Skeletal muscle cell (primary cell): ENCODE data around the gene FEV.

Experiments used
- DNase-seq: peaks from one replicate; pipeline ENCODE4 v3.0.0-alpha.2; 2010; ENCODE audit warnings: low read depth
- H3K4me3 ChIP-seq: 2 replicates; pipeline ENCODE4 v1.5.1; 2011; ENCODE audit warnings: low read depth, mild to moderate bottlenecking, control low read depth, low read length, moderate library complexity

Gene FEV

DNA sequence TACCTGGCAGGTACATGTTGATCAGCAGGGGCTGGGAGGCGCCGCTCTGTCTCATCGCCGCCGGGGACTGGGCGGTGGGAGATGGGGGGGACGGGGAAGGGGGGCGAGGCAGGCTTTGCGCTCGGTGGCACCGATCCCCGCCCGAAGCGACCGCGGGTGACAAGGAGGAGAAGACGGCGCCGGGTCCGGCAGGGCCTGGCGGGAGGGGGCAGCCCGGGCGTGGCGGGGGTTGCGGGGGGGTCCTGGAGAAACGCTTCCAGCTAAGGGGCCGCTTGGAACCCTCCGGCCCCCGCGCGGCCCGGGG, at the start of gene FEV:
TSS of gene FEV (minus strand) at position 164 of the 304 bp plus-strand sequence. CDS start at position 55, 109 bp downstream.
- no peak within 1 kb of the TSS for H3K4me3 ChIP-seq
- DNase-seq: no peak

DNA sequence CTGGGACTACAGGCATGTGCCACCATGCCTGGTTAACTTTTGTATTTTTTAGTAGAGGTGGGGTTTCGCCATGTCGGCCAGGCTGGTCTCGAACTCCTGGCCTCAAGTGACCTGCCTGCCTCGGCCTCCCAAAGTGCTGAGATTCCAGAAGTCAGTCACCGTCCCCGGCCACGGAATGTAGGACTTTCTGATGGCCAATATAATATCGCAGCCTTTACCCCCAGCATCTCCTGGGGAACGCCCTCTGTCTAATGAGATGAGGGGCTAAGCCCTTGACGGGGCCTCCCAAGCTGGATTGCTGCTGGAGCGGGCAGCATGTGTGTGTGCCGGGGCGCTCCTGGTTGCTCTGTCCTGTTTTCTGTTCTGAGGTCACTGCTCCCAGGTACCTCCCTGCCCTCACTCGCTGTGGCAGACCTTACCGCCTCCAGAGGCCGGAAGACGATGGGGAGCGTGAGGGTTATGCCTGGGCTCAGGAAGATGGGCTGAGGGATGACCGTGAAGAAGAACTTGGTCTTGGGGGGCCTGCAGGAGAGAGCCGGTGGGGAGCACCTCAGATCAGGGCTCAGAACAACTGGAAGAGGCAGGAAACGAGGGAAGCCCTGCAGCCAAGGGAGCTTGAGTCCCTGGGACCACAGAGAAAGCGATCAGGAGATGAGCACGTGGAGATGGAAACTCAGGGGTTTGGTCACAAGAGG, 47.2 kb upstream of the FEV start:
- no peak for DNase-seq

DNA sequence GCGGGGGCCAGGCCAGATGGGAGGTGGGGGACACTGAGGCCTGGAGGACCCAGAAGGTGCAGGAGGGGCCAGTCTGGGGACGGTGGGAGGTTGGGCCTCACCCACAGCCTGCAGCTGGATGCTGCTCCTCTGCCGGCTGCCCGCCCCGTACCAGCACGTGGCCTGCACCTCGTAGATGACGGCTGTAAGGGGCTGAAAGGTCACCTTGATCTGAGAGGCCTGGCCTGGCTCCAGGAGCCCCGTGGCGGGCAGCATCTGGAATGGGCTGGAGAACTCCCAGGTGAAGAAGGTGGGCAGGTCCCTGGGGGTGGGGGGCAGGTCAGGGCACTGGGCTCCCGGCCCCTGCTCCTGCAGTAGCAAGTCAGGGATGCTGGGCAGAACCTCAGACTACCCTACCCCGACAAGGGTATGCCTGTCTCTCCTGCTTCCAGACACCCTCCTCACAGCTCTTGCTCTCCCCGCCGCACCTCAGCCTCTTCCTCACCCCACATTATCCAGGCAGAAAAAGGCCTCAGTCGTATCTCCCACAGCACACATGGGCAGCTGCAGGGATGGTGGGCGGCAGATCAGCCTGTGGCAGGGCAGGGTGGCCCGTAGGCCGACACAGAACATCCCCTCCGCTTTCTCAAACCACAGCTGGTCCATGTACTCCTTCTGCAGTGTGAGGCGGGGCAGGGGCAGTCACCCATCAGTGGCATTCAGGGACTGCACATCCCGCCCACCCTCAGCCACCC, 46.2 kb upstream of the FEV start:
- H3K4me3 ChIP-seq: no peak overlapping the region
- no peak for DNase-seq

More for the DNA sequence above, 47.2 kb upstream of the FEV start:
- no peak overlapping the region for H3K4me3 ChIP-seq

DNA sequence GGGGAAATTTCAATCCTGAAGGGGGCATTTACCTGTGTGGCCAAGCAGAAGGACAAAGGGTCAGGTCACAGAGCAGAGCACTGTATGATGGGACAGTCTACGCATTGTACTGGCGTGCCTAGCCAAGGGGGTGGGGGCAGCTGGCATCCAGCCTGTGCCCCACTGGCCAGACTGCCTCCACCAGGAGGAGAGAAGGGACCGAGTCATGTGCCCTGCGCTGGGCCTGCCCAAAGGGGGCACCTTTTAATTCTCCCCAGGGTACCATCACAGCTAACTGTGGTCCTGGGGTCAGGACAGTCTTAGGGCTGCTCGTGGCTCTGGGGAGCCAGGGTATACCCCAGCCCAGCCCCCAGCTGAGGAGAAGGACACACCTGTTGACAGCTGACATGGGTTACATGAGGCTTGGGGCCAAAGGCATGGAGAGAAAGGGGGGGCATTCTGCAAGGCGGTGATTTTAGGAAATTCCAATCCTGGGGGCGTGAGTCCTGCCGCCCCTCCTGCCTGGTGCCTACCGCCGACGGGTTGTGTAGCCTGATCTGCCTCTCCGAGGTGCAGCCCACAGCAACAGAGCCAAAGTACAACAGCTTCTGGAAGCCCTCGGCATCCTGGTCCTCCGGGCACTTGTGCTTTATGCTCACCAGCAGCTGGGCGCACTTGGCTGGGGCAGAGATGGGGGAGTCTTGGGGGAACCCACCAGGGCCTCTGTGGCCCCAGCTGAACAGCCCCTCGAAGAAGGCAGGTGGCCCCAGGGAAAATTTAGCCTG, 45.4 kb upstream of the FEV start:
- DNase-seq: no peak
- H3K4me3 ChIP-seq: no peak overlapping the region

DNA sequence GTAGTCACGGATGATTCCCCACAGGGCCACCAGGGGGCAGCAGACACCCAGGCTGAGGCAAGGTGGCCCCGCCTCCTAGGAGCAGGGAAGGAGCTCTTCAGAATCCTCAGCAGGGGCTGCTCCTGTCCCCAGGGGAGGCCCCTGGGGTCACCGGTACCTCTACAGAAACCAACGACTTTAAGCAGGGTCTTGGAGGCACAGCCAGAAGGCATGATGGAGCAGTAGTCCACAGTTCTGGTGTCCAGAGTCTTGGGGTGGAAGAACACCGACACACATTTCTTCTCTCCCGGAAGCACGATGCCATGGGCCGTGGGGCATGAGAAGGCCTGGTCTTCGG, 44.8 kb upstream of the FEV start:
- no peak overlapping the region for H3K4me3 ChIP-seq
- DNase-seq: peak; percentile 16

DNA sequence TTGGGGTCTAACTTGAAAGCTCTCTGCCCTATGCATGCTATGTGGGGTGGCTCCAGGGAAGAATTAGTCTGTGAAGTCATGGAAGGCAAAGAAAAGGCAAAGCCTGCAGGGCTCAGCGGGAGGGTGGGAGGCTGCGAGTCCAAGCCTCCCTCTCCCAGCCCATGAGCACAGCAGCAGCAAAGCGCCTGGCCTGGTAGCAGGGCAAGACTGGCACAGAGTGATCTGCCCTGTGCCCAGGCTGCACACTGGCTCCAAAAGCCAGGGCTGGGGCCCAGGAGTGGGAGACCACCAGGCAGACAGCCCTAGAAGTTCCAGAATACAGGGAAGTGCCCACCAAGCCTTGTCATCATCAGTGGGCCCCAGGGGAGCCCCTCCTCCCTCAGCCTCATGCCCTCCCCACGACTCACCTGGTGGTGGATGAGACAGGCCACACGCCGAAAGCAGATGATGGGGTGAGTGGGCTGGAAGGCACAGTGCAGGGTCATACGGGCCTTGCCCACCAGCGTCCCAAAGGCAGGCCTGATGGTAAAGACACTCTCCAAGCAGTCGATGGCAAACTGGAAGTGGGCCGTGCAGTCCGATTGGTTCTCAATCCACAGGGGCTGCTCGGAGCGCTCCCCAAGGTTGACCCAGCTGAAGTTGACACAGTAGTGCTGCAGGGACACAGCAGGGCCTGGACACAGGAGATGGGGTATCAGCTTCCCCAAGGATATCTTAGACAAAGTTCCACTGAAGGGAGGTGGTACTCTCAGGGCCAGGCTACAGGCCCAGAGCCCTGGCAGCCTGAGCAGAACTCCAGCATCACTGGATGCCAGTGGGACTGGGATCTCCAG, 44.2 kb upstream of the FEV start:
- H3K4me3 ChIP-seq: no peak overlapping the region
- DNase-seq: no peak

DNA sequence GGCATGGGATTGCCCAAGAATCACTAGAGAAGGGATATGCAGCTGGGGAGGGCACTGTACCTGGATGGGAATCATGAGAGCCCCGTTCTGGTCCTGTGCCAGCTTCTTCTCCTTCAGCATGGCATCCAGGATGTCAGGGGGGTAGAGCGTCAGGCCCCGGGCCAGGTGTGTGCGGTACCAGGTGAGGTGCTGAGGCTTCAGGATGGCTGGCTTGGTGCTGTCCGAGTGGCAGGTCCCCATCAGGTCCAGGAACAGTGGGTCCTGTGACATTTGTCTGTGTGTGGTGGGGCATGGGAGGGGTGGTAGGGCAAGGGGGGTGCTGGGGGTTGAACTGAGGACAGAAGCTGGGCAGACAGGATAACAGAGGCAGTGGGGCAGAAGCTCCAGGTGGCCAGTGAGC, 43.2 kb upstream of the FEV start:
- DNase-seq: no peak
- no peak overlapping the region for H3K4me3 ChIP-seq

DNA sequence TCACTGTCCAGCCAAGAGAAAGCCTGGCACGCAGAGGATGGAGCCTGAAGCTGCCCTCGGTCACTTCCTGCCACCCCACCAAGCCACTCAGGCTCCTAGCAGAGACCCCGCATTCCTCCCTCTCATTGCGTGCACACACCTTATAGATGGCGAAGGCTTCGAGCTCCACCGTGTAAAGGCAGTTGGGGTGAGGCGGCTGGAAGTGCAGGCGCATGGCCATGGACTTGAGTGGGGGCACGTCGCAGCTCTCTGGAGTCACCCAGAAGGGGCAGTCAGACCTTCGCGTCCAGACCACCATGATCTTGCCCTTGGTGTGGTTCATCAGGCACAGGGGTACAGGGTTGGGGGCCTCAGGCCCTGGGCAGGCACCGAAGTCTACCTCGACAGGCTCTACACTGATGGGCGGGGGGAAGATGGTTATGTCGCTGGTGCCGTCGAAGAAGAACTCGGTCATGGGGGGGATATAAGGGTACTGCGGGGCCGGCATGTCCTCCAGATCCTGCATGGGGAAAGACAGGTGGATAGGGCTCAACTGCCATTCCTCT, 42.6 kb upstream of the FEV start:
- no peak for DNase-seq
- H3K4me3 ChIP-seq: no peak overlapping the region

DNA sequence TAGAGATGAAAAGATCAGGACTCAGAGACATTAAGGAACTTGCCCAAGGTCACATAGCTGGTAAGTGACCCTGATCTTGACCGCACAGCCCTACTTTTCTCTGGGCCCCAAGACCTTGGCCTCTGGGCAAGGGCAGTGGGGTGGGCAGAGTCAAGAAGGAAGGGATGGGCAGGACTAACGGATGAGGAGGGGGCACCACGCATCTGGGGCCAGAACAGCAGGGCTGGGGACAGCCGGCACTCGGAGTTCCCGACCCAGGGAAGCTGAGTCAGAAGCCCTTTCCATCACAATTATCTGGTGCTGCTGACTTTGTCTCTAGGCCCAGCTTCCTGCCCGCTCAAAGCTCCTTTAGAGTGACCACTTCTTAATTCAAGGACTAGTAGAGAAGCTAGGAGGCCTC, 42.0 kb upstream of the FEV start:
- no peak for DNase-seq
- no peak overlapping the region for H3K4me3 ChIP-seq

DNA sequence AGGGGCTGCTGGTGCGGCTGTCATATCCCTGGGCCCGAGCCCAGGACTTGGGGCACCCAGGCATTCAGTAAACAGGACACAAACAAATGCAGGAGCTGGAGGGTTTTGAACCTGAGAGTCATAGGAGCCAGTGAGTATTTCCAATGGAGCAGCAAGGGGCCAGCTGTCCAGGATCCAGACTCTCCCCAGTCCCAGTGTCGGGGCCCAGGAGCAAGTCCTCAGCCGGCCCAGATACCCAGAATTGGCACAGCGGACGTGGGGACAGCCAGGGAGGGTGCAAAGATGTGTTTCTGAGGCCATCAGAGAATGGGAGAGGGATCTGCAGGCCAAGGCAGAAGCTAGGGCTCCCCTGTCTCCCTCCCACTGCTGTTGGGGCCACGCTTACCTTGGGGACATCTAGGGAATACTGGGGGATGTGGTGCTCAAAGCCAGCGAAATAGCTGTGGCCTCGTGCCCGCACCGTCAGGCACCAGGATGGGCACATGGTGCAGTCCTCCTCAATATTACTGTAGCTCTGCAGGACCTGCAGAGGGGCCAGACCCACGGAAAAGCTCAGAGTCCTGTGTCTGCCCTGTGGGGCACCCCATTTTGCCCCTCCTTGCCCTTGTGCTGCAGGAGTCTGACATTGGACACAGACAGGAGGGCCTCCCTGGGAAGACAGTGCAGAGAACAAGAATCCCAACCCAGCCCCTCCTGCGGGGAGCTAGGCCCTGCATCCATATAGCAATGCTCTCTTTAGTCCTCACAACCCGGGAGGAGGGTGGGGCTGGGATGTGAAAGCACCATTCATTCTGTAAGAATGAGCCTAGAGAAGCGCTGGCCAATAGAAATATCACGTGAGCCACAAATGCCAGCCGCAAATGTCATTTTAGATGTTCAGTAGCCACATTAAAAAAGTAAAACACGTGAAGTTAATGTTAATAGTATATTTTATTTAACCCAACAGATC, 40.9 kb upstream of the FEV start:
- DNase-seq: no peak

DNA sequence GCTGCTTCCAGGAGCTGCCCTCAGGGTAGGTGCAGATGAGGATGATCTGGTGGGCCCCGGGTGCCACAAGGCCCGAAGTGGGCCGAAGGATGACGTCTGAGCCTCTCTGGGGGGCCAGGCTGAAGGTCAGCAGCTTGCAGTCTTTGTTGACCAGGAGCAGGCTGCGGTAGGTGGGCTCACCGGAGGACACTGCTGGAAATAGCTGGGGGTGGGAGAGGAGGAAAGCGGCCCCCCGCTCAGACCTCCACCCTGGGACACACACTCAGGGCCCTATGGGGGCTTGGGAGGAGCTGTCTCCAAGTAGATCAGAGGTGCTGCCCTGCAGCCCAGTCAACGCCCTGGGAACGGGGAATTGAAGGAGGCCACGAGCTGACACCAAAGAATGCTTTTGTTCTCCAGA, 39.1 kb upstream of the FEV start:
- DNase-seq: no peak

More for the DNA sequence above, 40.9 kb upstream of the FEV start:
- H3K4me3 ChIP-seq: no peak overlapping the region

DNA sequence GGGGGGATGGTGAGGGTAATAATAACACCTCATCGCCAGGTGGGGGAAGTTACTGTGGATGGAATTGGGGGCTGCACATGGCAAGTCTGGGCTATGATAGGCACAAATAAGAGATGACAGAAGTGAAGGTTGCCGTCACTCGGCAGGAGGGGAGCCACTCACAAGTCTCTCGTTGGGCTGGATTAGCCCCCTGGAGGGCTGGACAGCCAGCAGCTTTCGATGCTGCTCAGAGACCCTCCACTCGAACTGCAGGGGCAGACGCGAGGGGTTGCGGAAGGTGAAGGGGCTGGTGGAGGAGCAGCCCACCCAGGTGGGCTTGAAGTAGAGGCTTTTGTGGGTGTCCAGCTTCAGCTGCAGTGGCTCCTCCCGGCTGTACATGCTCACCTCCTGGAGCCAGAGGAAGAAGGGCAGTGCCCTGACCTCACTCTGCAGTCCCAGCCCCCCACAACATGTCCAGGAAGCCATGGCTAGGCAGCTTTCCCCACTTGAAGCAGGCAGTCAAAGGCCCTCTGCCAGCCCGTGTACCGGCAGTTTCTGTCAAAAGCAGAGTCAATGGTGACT, 38.1 kb upstream of the FEV start:
- DNase-seq: no peak
- H3K4me3 ChIP-seq: no peak overlapping the region

More for the DNA sequence above, 39.1 kb upstream of the FEV start:
- H3K4me3 ChIP-seq: no peak overlapping the region

DNA sequence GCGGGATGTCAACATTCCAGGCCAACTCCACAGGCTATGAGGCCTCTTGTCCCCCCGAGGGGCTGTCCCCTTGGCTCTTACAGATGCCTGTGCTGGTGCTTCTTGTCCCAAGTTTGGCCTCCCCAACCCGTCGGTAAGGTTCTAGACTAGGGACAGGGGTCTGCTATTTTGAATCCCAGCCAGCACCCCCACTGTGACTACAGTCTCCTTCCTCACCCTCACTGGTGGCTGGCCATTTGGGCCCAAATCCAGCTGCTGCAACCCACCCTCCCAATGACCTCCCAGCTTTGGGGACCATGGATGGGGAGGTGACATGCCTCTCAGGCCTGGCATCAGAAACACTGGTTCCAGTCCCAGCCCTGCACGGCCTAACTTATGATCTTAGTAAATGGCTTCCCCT, 37.6 kb upstream of the FEV start:
- DNase-seq: no peak
- H3K4me3 ChIP-seq: no peak overlapping the region

DNA sequence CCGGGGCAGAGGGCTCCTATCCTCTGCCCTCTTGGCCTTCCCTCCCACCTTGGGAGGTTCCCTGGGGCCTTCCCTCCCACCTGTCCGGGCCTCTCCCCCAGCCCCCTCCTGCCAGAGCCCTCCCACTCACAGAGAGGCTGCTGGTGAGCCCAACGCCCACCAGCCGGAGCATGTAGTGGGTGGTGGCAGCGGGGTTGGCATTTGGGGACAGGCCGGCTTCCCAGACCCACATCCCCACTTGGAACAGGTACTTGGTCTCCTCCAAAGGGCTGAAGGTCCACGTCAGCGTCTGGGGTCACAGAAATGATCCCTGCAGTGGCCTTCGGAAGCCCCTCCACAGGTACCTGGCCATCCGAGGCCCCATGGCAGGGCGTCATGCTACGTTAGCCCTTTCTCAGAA, 37.1 kb upstream of the FEV start:
- no peak overlapping the region for H3K4me3 ChIP-seq
- DNase-seq: no peak

DNA sequence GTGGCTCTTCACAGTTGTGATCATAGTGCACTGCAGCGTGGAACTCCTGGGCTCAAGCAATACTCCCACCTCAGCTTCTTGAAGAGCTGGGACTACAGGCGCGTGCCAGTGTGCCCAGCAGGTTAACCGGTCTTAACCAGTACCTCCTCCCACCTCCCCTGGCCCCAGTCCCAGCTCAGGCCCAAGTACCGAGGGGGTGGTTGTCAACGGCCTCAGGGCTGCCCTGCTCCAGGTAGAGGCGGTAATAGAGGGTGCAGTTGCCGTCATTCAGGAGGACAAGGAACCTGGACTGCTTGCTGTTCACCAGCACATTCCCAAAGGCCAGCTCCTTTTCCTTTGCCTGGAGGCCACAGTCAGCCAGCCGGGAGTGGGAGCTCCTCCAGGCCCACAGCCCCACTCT, 36.6 kb upstream of the FEV start:
- no peak for DNase-seq
- no peak overlapping the region for H3K4me3 ChIP-seq

DNA sequence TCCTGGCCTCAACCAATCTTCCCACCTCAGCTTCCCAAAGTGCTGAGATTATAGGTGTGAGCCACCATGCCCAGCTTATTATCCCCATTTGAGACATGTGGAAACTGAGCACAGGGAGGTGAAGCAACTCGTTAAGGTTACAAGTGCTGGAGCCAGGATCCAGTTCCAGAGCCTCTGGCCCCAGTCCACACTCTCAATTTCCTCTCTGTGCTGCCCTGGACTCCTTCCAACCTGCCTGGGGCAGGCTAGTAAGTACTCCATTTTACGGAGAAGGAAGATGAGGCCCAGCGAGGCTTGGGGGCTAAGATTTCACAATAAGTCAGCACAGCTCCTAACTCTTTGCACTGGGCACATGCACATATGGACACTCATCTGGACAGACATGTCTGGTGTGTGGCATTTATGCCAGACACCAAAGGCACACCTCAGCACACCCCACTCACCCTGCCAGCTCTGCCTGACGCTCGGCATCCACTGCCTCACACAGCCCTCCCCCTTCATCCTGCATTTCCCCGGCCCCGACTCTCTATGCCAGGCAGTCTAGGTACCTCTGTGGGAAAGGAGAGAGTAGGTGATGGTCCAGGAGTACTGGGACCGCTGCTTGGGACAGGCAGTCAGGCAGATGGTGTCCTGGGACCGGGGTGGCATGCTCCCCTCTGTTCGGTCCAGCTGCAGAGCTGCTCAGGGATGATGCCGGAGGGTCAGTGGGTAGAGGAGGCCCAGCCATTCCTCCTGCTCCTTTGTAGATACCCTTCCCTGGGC, 35.8 kb upstream of the FEV start:
- DNase-seq: no peak

DNA sequence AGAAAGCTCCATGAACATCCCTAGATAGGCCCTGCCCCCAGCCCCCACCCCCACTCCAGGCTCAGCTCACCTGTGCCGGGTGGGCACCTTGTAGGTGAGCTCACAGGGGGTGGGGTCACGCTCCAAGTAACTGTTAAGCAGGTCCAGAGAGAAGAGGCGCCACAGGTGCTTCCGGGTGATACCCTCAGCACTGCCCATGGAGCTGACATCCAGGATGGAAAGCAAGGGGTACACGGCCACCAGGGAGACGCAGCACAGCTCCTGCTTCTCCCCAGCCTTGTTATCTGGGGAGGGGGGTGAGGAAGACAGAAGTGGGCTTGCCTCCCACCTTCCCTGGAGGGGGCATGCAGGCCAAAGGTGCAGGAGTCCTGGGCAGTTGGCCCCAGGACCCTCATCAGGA, 34.5 kb upstream of the FEV start:
- no peak for DNase-seq
- H3K4me3 ChIP-seq: no peak overlapping the region

More for the DNA sequence above, 35.8 kb upstream of the FEV start:
- no peak overlapping the region for H3K4me3 ChIP-seq

DNA sequence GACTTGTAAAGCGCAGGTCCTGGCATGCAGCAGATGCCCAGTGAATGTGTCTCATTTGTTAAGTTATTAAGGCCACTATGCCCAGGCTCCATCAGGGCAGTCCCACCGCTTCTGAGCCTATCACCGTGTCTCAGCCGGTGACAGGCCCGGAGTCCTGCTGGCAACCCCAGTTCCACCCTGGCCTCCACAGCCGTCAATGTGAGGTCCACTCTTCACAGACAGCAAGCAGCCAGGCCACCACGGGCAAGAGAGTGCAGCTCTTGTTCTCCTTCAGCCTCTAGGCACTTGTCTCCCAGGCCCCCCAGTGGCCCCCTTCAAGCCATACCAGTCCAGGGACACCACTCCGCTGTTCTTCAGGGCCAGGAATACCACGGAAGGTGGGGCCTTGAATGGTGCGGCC, 33.7 kb upstream of the FEV start:
- no peak for DNase-seq
- H3K4me3 ChIP-seq: no peak overlapping the region
